Smooth muscle cell (in vitro differentiated cells): Measurements from ENCODE around the gene TNFRSF19. TPM values are rescaled to one million over a fixed set of nuclear protein-coding genes. Genes with fewer than 3 reads are reported as not detected.
A peak's percentile ranks its signal among the peaks of the same experiment; 100 is the strongest.

Source experiments
- DNase-seq: peaks from one replicate; lab custom pipeline; 2025; ENCODE audit not compliant: unreplicated experiment; lab: John Stamatoyannopoulos, UW
- H2AFZ ChIP-seq: fragments of 200-600 bp; sonication (generic); 2 replicates; pipeline ENCODE4 v1.6.0; 2016; ENCODE audit warnings: antibody characterized with exemption, low read depth, mild to moderate bottlenecking
- H3F3A ChIP-seq: fragments of 200-600 bp; sonication (generic); 2 replicates; pipeline ENCODE4 v1.6.0; 2017; ENCODE audit warnings: antibody characterized with exemption, low read depth
- H3K27ac ChIP-seq: fragments of 200-600 bp; sonication (generic); 2 replicates; pipeline ENCODE4 v1.5.1; 2016; ENCODE audit warnings: low read depth, mild to moderate bottlenecking
- H3K27me3 ChIP-seq: fragments of 200-600 bp; sonication (generic); 2 replicates; pipeline ENCODE4 v1.6.1; 2016; ENCODE audit warnings: low read depth, mild to moderate bottlenecking
- H3K36me3 ChIP-seq: fragments of 200-600 bp; sonication (generic); 2 replicates; pipeline ENCODE4 v1.5.1; 2016; ENCODE audit warnings: low read depth
- H3K4me1 ChIP-seq: fragments of 200-600 bp; sonication (generic); 2 replicates; pipeline ENCODE4 v1.5.1; 2016; ENCODE audit warnings: low read depth
- H3K4me2 ChIP-seq: fragments of 200-600 bp; sonication (generic); 2 replicates; pipeline ENCODE4 v1.6.0; 2016; ENCODE audit warnings: mild to moderate bottlenecking
- H3K4me3 ChIP-seq: fragments of 200-600 bp; sonication (generic); 2 replicates; pipeline ENCODE4 v1.5.1; 2016; ENCODE audit warnings: mild to moderate bottlenecking
- H3K79me2 ChIP-seq: fragments of 200-600 bp; sonication (generic); 2 replicates; pipeline ENCODE4 v1.6.0; 2016; ENCODE audit warnings: low read depth, mild to moderate bottlenecking
- H3K9ac ChIP-seq: fragments of 200-600 bp; sonication (generic); 2 replicates; pipeline ENCODE4 v1.6.0; 2016; ENCODE audit warnings: low read depth
- H3K9me3 ChIP-seq: fragments of 200-600 bp; sonication (generic); replicated peaks from 2 replicates; pipeline ENCODE4 v1.5.1; 2016; ENCODE audit warnings: low read depth
- H4K20me1 ChIP-seq: fragments of 200-600 bp; sonication (generic); 2 replicates; pipeline ENCODE4 v1.6.0; 2016; ENCODE audit warnings: low read depth
- CTCF ChIP-seq: fragments of 200-600 bp; sonication (generic); IDR thresholded peaks from 2 replicates; pipeline ENCODE4 v1.5.1; 2017; ENCODE audit warnings: borderline replicate concordance, mild to moderate bottlenecking, antibody characterized with exemption; ENCODE audit not compliant: insufficient read depth, poor library complexity, severe bottlenecking
- WGBS: methylation state at CpG from one replicate; pipeline ENCODE4 v1.1.7; 2016; ENCODE audit warnings: low lambda C conversion rate; 5-methylcytosine and 5-hydroxymethylcytosine counted together
- polyA plus RNA-seq: library from polyadenylated mRNA; unstranded; fragments of >200 nt; fragmentation: Nextera tagmentation; extraction: Ambion mirVana; gene quantifications from 2 replicates; pipeline ENCODE4 v1.2.1, GENCODE V29; 2016
- total RNA-seq: library from RNA; depleted of rRNA; stranded (reverse); fragments of >200 nt; gene quantifications from 2 replicates; pipeline ENCODE4 v1.2.3, GENCODE V29; 2014

TNFRSF19 gene
- total and polyA plus RNA-seq, 2 experiments from 2014 or later = 15.5 to 34.3 TPM

- WGBS = 41% methylated on average over 8 of the region's 8 CpGs
- H2AFZ ChIP-seq = no peak overlapping the region
- no peak for DNase-seq
- H3K9me3 ChIP-seq = no peaks in the 10 kb centered on the region
- no peaks in the 10 kb centered on the region for H3K27me3 ChIP-seq
- peak overlapping the region; percentile 49 for H3K4me2 ChIP-seq
- no peaks in the 10 kb centered on the region for H4K20me1 ChIP-seq
- H3K27ac ChIP-seq = peak overlapping the region; percentile 93
- peaks cover 28% of the 10 kb centered on the region for H3K4me1 ChIP-seq
- H3K36me3 ChIP-seq = no peaks in the 10 kb centered on the region
- H3K9ac ChIP-seq = peak overlapping the region; percentile 79
- peaks cover 8% of the 10 kb centered on the region for H3F3A ChIP-seq
- no peak for TF ChIP-seq CTCF
- no peaks in the 10 kb centered on the region for H3K79me2 ChIP-seq
- no peak overlapping the region for H3K4me3 ChIP-seq
Measured at GRCh38 chr13:23618341-23618740, 48.1 kb downstream of the TNFRSF19 start.

- Histone ChIP-seq H3K4me2 (peak overlapping the region; percentile 12), H3K27me3 (no peaks in the 10 kb centered on the region), H3K9me3 (no peaks in the 10 kb centered on the region), H3K79me2 (peaks cover 5% of the 10 kb centered on the region), H3K4me3 (no peak overlapping the region), H3K27ac (peak overlapping the region; percentile 93), H3K36me3 (no peaks in the 10 kb centered on the region), H3K4me1 (peaks cover 19% of the 10 kb centered on the region), H4K20me1 (no peaks in the 10 kb centered on the region), H3K9ac (peak overlapping the region; percentile 79), H3F3A (peaks cover 8% of the 10 kb centered on the region), H2AFZ (no peak overlapping the region)
- no peak for TF ChIP-seq CTCF
- 93% methylated on average over 5 of the region's 5 CpGs for WGBS
- DNase-seq = no peak
Measured at GRCh38 chr13:23619068-23619855, 49.0 kb downstream of the TNFRSF19 start.

GRCh38 chr13:23620211-23620610 lies 50.0 kb downstream of the TNFRSF19 start:
- peak overlapping the region; percentile 93 for H3K27ac ChIP-seq
- no peaks in the 10 kb centered on the region for H3K9me3 ChIP-seq
- no peak for DNase-seq
- peaks cover 8% of the 10 kb centered on the region for H3F3A ChIP-seq
- 96% methylated on average over 5 of the region's 5 CpGs for WGBS
- H2AFZ ChIP-seq = no peak overlapping the region
- H3K79me2 ChIP-seq = peaks cover 7% of the 10 kb centered on the region
- no peak overlapping the region for H3K4me2 ChIP-seq
- H3K9ac ChIP-seq = peak overlapping the region; percentile 70
- peaks cover 14% of the 10 kb centered on the region for H3K4me1 ChIP-seq
- H3K4me3 ChIP-seq = no peak overlapping the region
- no peaks in the 10 kb centered on the region for H3K36me3 ChIP-seq
- no peak for TF ChIP-seq CTCF
- no peaks in the 10 kb centered on the region for H4K20me1 ChIP-seq
- H3K27me3 ChIP-seq = no peaks in the 10 kb centered on the region
